HFFc6 (cell line): ENCODE data around the gene GSG1L2. TPM values are rescaled to one million over a fixed set of nuclear protein-coding genes. Genes with fewer than 3 reads are reported as not detected.

Experiments
- DNase-seq: peaks from one replicate; pipeline ENCODE4 v3.0.0-alpha.2; 2018
- H3K27ac Mint-ChIP-seq: 2 replicates; pipeline ENCODE4 v1.8.0; 2020; ENCODE audit warnings: mild to moderate bottlenecking, mixed read lengths
- H3K27me3 Mint-ChIP-seq: 2 replicates; pipeline ENCODE4 v1.8.0; 2021; ENCODE audit warnings: mild to moderate bottlenecking, moderate library complexity, mixed read lengths; ENCODE audit not compliant: insufficient read depth
- H3K36me3 Mint-ChIP-seq: 2 replicates; pipeline ENCODE4 v1.8.0; 2021; ENCODE audit warnings: low read depth, mixed read lengths
- H3K4me1 Mint-ChIP-seq: 2 replicates; pipeline ENCODE4 v1.8.0; 2020; ENCODE audit warnings: low read depth, mixed read lengths
- H3K4me3 Mint-ChIP-seq: 2 replicates; pipeline ENCODE4 v1.8.0; 2020; ENCODE audit warnings: mild to moderate bottlenecking, moderate library complexity, mixed read lengths
- H3K9me3 Mint-ChIP-seq: 2 replicates; pipeline ENCODE4 v1.8.0; 2020; ENCODE audit warnings: mild to moderate bottlenecking, mixed read lengths
- CTCF ChIP-seq: fragments of 200-600 bp; sonication (generic); IDR thresholded peaks from 2 replicates; pipeline ENCODE4 v1.5.0; 2021; ENCODE audit warnings: antibody characterized with exemption, mild to moderate bottlenecking
- total RNA-seq, 6 experiments: library from RNA; stranded (reverse); fragmentation: NEBNext Ultra II Directional; extraction: Animal tissue kit (Norgen Biotek cat#: 25700); gene quantifications; 2 replicates in 1 of 6; 3 replicates in 5 of 6; pipeline ENCODE4 v1.2.3, GENCODE V29; 2021

The GSG1L2 gene
- total RNA-seq, 6 experiments from 2014 or later = not detected

GRCh38 chr17:9816472-9816871 lies 5.4 kb downstream of the GSG1L2 start:
- Mint-ChIP-seq H3K27ac (no peak overlapping the region), H3K9me3 (peaks cover 19% of the 10 kb centered on the region; the same call in 1 of the 2 replicates), H3K36me3 (peaks cover 6% of the 10 kb centered on the region; the same call in 1 of the 2 replicates), H3K4me1 (no peaks in the 10 kb centered on the region), H3K4me3 (no peak overlapping the region), H3K27me3 (peaks cover 4% of the 10 kb centered on the region; the same call in 1 of the 2 replicates)
- TF ChIP-seq CTCF = no peak
- no peak for DNase-seq

- Mint-ChIP-seq H3K27me3 (peaks cover 6% of the 10 kb centered on the region; the same call in 1 of the 2 replicates), H3K9me3 (peaks cover 17% of the 10 kb centered on the region; the same call in 1 of the 2 replicates), H3K4me1 (no peaks in the 10 kb centered on the region), H3K27ac (no peak overlapping the region), H3K36me3 (peaks cover 6% of the 10 kb centered on the region; the same call in 1 of the 2 replicates), H3K4me3 (no peak overlapping the region)
- no peak for DNase-seq
- no peak for TF ChIP-seq CTCF
Measured at GRCh38 chr17:9814337-9814945, 7.4 kb downstream of the GSG1L2 start.

- no peak overlapping the region for H3K27ac Mint-ChIP-seq
- no peak for DNase-seq
- no peaks in the 10 kb centered on the region for H3K4me1 Mint-ChIP-seq
- H3K9me3 Mint-ChIP-seq = peaks cover 10% of the 10 kb centered on the region; the same call in 1 of the 2 replicates
- peaks cover 6% of the 10 kb centered on the region; the same call in 1 of the 2 replicates for H3K36me3 Mint-ChIP-seq
- peaks cover 7% of the 10 kb centered on the region; the same call in 1 of the 2 replicates for H3K27me3 Mint-ChIP-seq
- no peak for TF ChIP-seq CTCF
- no peak overlapping the region for H3K4me3 Mint-ChIP-seq
Measured at GRCh38 chr17:9813166-9813565, 8.7 kb downstream of the GSG1L2 start.

GRCh38 chr17:9811537-9811936 lies 10.3 kb downstream of the GSG1L2 start:
- Mint-ChIP-seq H3K4me3 (no peak overlapping the region), H3K27ac (no peak overlapping the region), H3K27me3 (peaks cover 7% of the 10 kb centered on the region; the same call in 1 of the 2 replicates), H3K4me1 (no peaks in the 10 kb centered on the region), H3K36me3 (peaks cover 5% of the 10 kb centered on the region; the same call in 1 of the 2 replicates), H3K9me3 (peaks cover 9% of the 10 kb centered on the region; the same call in 1 of the 2 replicates)
- TF ChIP-seq CTCF = no peak
- DNase-seq = no peak

- Mint-ChIP-seq H3K27ac (no peak overlapping the region), H3K4me3 (no peak overlapping the region), H3K36me3 (peaks cover under 1% of the 10 kb centered on the region; the same call in 1 of the 2 replicates), H3K27me3 (peaks cover 9% of the 10 kb centered on the region; the same call in 1 of the 2 replicates), H3K9me3 (peaks cover 5% of the 10 kb centered on the region; the same call in 1 of the 2 replicates), H3K4me1 (no peaks in the 10 kb centered on the region)
- TF ChIP-seq CTCF = no peak
- no peak for DNase-seq
Measured at GRCh38 chr17:9811086-9811485, 10.8 kb downstream of the GSG1L2 start.
